HG03457 (cell line): ENCODE data around the gene ST6GALNAC5.

Source experiments
- ATAC-seq: cut with Tn5 transposase; IDR thresholded peaks from one replicate; pipeline ENCODE4 v1.9.1; 2021; ENCODE audit warnings: moderate number of reproducible peaks; ENCODE audit not compliant: unreplicated experiment

Gene ST6GALNAC5

DNA sequence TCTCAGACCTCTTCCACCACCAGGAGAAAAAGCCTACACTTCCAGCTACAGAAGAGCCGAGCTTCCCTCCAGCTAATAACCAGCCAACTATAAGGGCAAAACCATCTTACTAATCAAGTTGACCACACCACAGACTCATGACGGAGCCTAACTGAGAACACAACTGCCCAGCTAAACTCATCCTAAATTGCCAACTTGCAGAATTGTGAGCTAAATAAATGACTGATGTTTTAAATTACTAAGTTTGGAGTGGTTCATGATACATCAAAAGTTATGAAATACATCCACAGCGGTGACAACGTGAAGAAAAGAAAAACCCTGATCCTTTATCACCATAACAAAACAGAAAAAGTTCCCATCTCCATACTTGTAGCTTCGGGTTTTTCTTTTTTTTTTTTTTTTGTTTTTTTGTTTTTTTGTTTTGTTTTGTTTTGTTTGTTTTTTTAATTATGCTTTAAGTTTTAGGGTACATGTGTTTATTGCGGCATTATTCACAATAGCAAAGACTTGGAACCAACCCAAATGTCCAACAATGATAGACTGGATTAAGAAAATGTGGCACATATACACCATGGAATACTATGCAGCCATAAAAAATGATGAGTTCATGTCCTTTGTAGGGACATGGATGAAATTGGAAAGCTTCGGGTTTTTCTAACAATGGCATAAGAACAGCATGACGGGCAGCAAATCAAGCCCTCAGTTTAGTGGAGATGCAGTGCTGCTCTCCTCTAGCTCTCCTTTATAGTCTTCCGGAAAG is 229.4 kb downstream of the ST6GALNAC5 start:
- no peak for ATAC-seq

- ATAC-seq, result no peak
These were observed 233.6 kb downstream of the ST6GALNAC5 start for GRCh38 chr1:77100875-77101274.

DNA sequence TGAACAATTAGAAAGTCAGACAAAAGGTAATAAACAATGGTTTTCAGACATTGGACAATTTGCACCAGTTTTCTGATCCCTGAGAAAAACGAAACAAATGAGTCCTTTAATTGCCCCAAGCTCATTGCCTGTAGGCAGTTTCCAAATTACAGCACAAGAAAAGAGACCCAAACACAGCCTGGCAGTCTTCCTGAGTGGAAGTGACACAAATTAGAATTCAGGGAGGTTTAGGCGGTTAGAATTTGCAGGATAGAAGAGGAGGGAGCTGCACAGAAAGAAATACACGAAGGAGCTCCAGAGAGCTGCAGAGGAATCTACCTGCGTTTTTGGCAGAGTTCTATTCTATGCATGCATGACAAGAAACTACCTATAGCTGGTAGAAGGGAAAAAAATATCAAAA is 236.2 kb downstream of the ST6GALNAC5 start:
- no peak for ATAC-seq

GRCh38 chr1:77104672-77105071 is 237.4 kb downstream of the ST6GALNAC5 start:
- no peak for ATAC-seq
